Body of pancreas (tissue), 4 donors: ENCODE results near the gene RRAS. TPM values are rescaled to one million over a fixed set of nuclear protein-coding genes. Genes with fewer than 3 reads are reported as not detected.
A peak's percentile ranks its signal among the peaks of the same experiment; 100 is the strongest.

Source experiments
- ATAC-seq: fragments of 150-250 bp; one replicate; pipeline ENCODE4 v1.9.1; 2016
- DNase-seq, 4 donors: peaks; one replicate each; pipeline ENCODE4 v3.0.0-alpha.2; 2019
- H3K27ac ChIP-seq, 4 donors: fragments of 200-600 bp; sonication (generic); 1 replicate in 3 of 4; 2 replicates in 1 of 4; pipeline versions ENCODE4 v1.5.1 to v1.6.1; 2016 to 2019; ENCODE audit warnings: mild to moderate bottlenecking in 1 of 4, mixed read lengths in 1 of 4, moderate library complexity in 1 of 4
- H3K27me3 ChIP-seq, 2 donors: fragments of 200-600 bp; sonication (generic); one replicate each; pipeline ENCODE4 v1.6.0; 2016; ENCODE audit warnings: mild to moderate bottlenecking in 1 of 2
- H3K36me3 ChIP-seq, 2 donors: fragments of 200-600 bp; sonication (generic); replicated peaks in 1 of 2; 2 replicates each; pipeline ENCODE4 v1.5.1; 2016; ENCODE audit warnings: low read depth in 2 of 2; ENCODE audit not compliant: insufficient read depth in 1 of 2
- H3K4me1 ChIP-seq: fragments of 200-600 bp; sonication (generic); one replicate; pipeline ENCODE4 v1.6.0; 2016
- H3K4me3 ChIP-seq, 2 donors: fragments of 200-600 bp; sonication (generic); 1 replicate in 1 of 2; 2 replicates in 1 of 2; pipeline ENCODE4 v1.5.1; 2016 to 2019
- H3K9me3 ChIP-seq, 3 donors: fragments of 200-600 bp; sonication (generic); 1 replicate in 2 of 3; 2 replicates in 1 of 3; pipeline ENCODE4 v1.5.1; 2016
- POLR2A ChIP-seq, 3 donors: fragments of 450-650 bp; IDR thresholded peaks; one replicate each; pipeline ENCODE4 v1.6.1; 2016; ENCODE audit warnings: antibody characterized with exemption in 3 of 3, mild to moderate bottlenecking in 2 of 3
- WGBS, 2 donors: methylation state at CpG; one replicate each; pipeline ENCODE4 v1.1.5; 2017; 5-methylcytosine and 5-hydroxymethylcytosine counted together
- intact Hi-C: fragments of 100-400 bp; cut with DNase I; formaldehyde crosslinking; loops from one replicate; pipeline ENCODE4 v1.15.1; 2023
- total RNA-seq, 2 donors: library from RNA; depleted of rRNA; stranded (reverse); fragments of >200 nt; gene quantifications; one replicate each; pipeline ENCODE4 v1.1.0, GENCODE V29; 2016
- TF ChIP-seq, protein P1 (sequence below), 7 experiments: fragments of 450-650 bp in 4 of 7; fragments of 200-600 bp in 3 of 7; sonication (generic) in 3 of 7; IDR thresholded peaks; one replicate each; pipeline ENCODE4 v1.5.1; 2016 to 2019; ENCODE audit warnings: antibody characterized with exemption in 7 of 7

The RRAS gene
- total RNA-seq, 2 donors from 2014 or later, result 10.9 to 17.9 TPM

- Histone ChIP-seq H3K27me3 (no peaks in the 10 kb centered on the region), H3K4me3 (no peak overlapping the region), H3K4me1 (peaks cover 27% of the 10 kb centered on the region), H3K9me3 (no peaks in the 10 kb centered on the region), H3K36me3 (peaks cover 6 to 21% of the 10 kb centered on the region in 2 donors), H3K27ac (no peak overlapping the region)
- ATAC-seq (no peak), DNase-seq (no peak)
- TF ChIP-seq, protein P1, sequence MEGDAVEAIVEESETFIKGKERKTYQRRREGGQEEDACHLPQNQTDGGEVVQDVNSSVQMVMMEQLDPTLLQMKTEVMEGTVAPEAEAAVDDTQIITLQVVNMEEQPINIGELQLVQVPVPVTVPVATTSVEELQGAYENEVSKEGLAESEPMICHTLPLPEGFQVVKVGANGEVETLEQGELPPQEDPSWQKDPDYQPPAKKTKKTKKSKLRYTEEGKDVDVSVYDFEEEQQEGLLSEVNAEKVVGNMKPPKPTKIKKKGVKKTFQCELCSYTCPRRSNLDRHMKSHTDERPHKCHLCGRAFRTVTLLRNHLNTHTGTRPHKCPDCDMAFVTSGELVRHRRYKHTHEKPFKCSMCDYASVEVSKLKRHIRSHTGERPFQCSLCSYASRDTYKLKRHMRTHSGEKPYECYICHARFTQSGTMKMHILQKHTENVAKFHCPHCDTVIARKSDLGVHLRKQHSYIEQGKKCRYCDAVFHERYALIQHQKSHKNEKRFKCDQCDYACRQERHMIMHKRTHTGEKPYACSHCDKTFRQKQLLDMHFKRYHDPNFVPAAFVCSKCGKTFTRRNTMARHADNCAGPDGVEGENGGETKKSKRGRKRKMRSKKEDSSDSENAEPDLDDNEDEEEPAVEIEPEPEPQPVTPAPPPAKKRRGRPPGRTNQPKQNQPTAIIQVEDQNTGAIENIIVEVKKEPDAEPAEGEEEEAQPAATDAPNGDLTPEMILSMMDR (IDR thresholded peaks at IDR 0.05), result peak in 5 of 7 experiments; percentile 19 to 39 (median 33)
- TF ChIP-seq POLR2A (IDR thresholded peaks at IDR 0.05), result no peak
- WGBS, 2 donors, result 78 to 85% methylated on average over 23 to 34 of the region's 35 CpGs
- intact Hi-C loops, result no loop called here
Measured at GRCh38 chr19:49684251-49684982, 44.5 kb upstream of the RRAS start.

DNA sequence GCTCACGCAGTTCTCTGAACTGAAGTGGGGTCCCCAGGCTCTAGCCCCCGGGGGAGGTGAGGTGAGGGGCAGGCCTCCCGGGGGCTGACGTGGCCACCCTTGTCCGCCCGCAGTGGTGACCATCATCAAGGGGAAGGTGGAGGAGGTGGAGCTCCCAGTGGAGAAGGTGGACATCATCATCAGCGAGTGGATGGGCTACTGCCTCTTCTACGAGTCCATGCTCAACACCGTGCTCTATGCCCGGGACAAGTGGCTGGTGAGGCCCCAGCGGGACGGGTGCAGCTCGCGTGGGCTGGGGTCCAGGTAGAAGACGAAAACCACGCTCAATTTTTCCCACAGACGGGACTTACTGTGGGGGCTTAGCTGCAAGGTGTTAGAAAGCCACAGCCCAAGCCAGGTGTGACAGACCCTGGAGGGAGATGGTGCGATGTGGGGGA is 43.9 kb upstream of the RRAS start:
- no peaks in the 10 kb centered on the region for H3K27me3 ChIP-seq
- no peaks in the 10 kb centered on the region for H3K9me3 ChIP-seq
- no peak overlapping the region for H3K27ac ChIP-seq
- DNase-seq (no peak), ATAC-seq (no peak)
- TF ChIP-seq, protein P1 (IDR thresholded peaks at IDR 0.05), result no peak
- TF ChIP-seq POLR2A (IDR thresholded peaks at IDR 0.05), result no peak
- peaks cover 27% of the 10 kb centered on the region for H3K4me1 ChIP-seq
- H3K36me3 ChIP-seq, result peaks cover 6 to 21% of the 10 kb centered on the region in 2 donors
- H3K4me3 ChIP-seq, result no peak overlapping the region
- intact Hi-C loops, result no loop called here
- WGBS, 2 donors, result 91 to 92% methylated on average over 18 of the region's 18 CpGs

- peaks cover 37% of the 10 kb centered on the region for H3K4me1 ChIP-seq
- TF ChIP-seq POLR2A (IDR thresholded peaks at IDR 0.05), result no peak
- TF ChIP-seq, protein P1 (IDR thresholded peaks at IDR 0.05), result no peak
- H3K4me3 ChIP-seq, result no peak overlapping the region
- H3K9me3 ChIP-seq, result no peaks in the 10 kb centered on the region
- ATAC-seq, result no peak
- DNase-seq, result peak in 1 of 4 donors; percentile 1
- no peaks in the 10 kb centered on the region for H3K27me3 ChIP-seq
- intact Hi-C loops, result no loop called here
- H3K36me3 ChIP-seq, result peaks cover 6 to 21% of the 10 kb centered on the region in 2 donors
- WGBS, 2 donors, result 89 to 95% methylated on average over 8 of the region's 8 CpGs
- H3K27ac ChIP-seq, result no peak overlapping the region
Measured at GRCh38 chr19:49682274-49682673, 42.3 kb upstream of the RRAS start.

DNA sequence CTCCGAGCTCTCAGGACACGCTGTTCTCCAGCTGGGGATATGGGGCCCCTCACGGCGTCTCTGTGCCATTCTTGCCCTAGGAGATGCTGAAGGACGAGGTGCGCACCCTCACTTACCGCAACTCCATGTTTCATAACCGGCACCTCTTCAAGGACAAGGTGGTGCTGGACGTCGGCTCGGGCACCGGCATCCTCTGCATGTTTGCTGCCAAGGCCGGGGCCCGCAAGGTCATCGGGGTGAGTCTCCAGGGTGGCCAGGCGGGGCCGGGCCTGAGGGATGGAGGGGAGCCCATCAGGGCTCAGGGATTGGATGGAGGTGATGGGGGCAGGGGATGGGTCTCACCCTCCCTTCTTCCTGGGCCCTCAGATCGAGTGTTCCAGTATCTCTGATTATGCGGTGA is 41.9 kb upstream of the RRAS start:
- H3K27ac ChIP-seq, result no peak overlapping the region
- no peaks in the 10 kb centered on the region for H3K9me3 ChIP-seq
- 77 to 79% methylated on average over 19 of the region's 19 CpGs for WGBS, 2 donors
- peaks cover 6 to 21% of the 10 kb centered on the region in 2 donors for H3K36me3 ChIP-seq
- DNase-seq (no peak), ATAC-seq (no peak)
- peaks cover 37% of the 10 kb centered on the region for H3K4me1 ChIP-seq
- intact Hi-C loops, result no loop called here
- no peaks in the 10 kb centered on the region for H3K27me3 ChIP-seq
- no peak for TF ChIP-seq POLR2A (IDR thresholded peaks at IDR 0.05)
- H3K4me3 ChIP-seq, result no peak overlapping the region

- no peak overlapping the region for H3K4me3 ChIP-seq
- H3K36me3 ChIP-seq, result peaks cover 6 to 19% of the 10 kb centered on the region in 2 donors
- intact Hi-C loops, result no loop called here
- peak overlapping the region in 3 of 4 donors; percentile 49 to 73 (median 52) for H3K27ac ChIP-seq
- H3K4me1 ChIP-seq, result peaks cover 44% of the 10 kb centered on the region
- ATAC-seq, result no peak
- peak; percentile 89 to 93 (median 92) for DNase-seq
- H3K27me3 ChIP-seq, result no peaks in the 10 kb centered on the region
- WGBS, 2 donors, result 28 to 43% methylated on average over 15 to 40 of the region's 40 CpGs
- no peak for TF ChIP-seq POLR2A (IDR thresholded peaks at IDR 0.05)
- TF ChIP-seq, protein P1 (IDR thresholded peaks at IDR 0.05), result peak; percentile 97 to 100 (median 99)
- no peaks in the 10 kb centered on the region for H3K9me3 ChIP-seq
Measured at GRCh38 chr19:49680421-49681351, 40.7 kb upstream of the RRAS start.
